ENCODE measurements around the gene ARFGAP1.

ARFGAP1 gene

DNA sequence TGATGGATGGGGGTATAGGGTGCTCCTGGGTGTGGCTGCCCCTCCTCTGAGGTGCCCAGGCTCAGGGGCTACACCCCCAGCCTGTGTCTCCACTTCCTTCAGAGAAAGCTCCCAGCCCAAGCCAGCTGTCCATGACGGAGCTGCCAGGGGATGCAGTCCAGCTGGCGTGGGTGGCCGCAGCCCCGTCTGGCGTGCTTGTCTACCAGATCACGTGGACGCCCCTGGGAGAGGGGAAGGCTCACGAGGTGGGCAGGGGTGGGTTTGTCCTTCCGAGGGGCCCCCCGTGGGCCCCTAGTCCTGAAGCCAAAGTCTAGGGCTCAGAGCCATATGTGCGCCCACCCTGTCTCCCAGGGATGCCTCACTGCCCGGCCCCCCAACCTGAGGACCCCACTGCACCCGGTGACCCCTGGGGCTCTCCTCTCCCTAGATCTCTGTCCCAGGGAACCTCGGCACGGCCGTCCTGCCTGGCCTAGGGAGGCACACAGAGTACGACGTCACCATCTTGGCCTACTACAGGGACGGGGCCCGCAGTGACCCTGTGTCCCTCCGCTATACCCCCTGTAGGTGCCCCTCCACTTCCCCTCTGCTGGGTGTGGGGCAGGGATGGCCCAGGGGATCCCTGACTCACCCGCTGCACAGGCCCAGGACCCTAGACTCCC, 40.2 kb downstream of the ARFGAP1 start:
- FAIRE-seq (no peak), DNase-seq (ENCODE audit: insufficient read length, low spot score) (no peak)

DNA sequence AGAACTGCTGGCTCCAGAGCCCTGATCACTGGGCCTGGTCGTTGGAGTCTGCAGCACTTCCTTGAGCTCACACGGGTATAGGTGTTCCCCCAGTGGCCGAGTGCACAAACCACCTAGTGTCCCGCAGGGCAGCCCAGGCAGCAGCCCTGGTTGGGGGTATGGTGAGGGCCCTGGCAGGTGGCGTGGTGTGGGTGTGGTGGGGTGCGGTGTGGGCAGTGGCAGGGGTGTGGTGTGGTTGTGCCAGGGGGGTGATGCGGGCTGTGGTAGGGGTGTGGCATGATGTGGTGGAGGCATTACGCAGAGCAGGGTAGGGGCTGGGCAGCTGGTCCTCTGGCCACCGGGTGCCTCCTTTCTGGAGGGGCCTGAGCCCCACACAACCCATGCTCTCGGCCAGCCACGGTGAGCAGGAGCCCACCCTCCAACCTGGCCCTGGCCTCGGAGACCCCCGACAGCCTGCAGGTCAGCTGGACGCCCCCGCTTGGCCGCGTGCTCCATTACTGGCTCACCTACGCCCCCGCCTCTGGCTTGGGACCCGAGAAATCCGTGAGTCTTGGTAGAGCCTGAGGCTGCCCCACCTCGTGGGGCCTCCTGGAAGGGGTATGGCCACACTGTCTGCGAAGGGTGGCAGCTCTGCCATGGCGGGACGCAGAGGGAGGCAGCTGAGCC, 40.9 kb downstream of the ARFGAP1 start:
- DNase-seq (ENCODE audit: insufficient read length, low spot score) (no peak), FAIRE-seq (no peak)
- no peak for TF ChIP-seq POU2F2 (IDR thresholded peaks at IDR 0.05; ENCODE audit: low read depth, low read length)
- no peak for TF ChIP-seq POLR2A (IDR thresholded peaks at IDR 0.05; ENCODE audit: low read depth, low read length)
- TF ChIP-seq POLR2AphosphoS5 (IDR thresholded peaks at IDR 0.05; ENCODE audit: low read depth, low read length) = no peak
- TF ChIP-seq PAX5 (IDR thresholded peaks at IDR 0.05; ENCODE audit: insufficient read depth, low read length, severe bottlenecking) = no peak
- no peak for TF ChIP-seq SPI1 (IDR thresholded peaks at IDR 0.05; ENCODE audit: low read depth, low read length)
- no peak for TF ChIP-seq TAF1 (IDR thresholded peaks at IDR 0.05; ENCODE audit: low read depth, low read length)

More for the DNA sequence above, 40.2 kb downstream of the ARFGAP1 start:
- TF ChIP-seq POLR2AphosphoS5 (IDR thresholded peaks at IDR 0.05; ENCODE audit: low read depth, low read length) (no peak), PAX5 (IDR thresholded peaks at IDR 0.05; ENCODE audit: insufficient read depth, low read length, severe bottlenecking) (no peak), TAF1 (IDR thresholded peaks at IDR 0.05; ENCODE audit: low read depth, low read length) (no peak), POU2F2 (IDR thresholded peaks at IDR 0.05; ENCODE audit: low read depth, low read length) (no peak), SPI1 (IDR thresholded peaks at IDR 0.05; ENCODE audit: low read depth, low read length) (no peak), POLR2A (IDR thresholded peaks at IDR 0.05; ENCODE audit: low read depth, low read length) (no peak)

DNA sequence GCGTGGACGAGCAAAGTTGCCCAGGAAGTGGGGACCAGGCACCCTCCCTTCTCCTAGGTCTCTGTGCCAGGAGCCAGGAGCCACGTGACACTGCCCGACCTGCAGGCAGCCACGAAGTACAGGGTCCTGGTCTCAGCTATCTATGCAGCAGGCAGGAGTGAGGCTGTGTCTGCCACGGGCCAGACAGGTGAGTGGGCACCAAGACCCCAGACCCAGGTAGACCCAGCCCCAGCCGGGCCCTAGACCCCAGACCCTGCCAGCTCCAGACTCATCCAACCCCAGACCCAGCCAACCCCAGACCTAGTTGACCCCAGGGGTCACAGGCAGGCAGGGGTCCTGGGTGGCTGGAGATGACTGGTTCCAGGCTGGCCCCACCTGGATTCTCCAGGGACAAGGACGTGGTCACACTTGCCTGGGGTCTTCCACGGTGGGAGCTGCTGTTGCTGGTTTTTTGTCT, 41.4 kb downstream of the ARFGAP1 start:
- no peak for FAIRE-seq
- TF ChIP-seq PAX5 (IDR thresholded peaks at IDR 0.05; ENCODE audit: insufficient read depth, low read length, severe bottlenecking) (no peak), POLR2A (IDR thresholded peaks at IDR 0.05; ENCODE audit: low read depth, low read length) (no peak), TAF1 (IDR thresholded peaks at IDR 0.05; ENCODE audit: low read depth, low read length) (no peak), SPI1 (IDR thresholded peaks at IDR 0.05; ENCODE audit: low read depth, low read length) (no peak), POU2F2 (IDR thresholded peaks at IDR 0.05; ENCODE audit: low read depth, low read length) (no peak), POLR2AphosphoS5 (IDR thresholded peaks at IDR 0.05; ENCODE audit: low read depth, low read length) (no peak)

DNA sequence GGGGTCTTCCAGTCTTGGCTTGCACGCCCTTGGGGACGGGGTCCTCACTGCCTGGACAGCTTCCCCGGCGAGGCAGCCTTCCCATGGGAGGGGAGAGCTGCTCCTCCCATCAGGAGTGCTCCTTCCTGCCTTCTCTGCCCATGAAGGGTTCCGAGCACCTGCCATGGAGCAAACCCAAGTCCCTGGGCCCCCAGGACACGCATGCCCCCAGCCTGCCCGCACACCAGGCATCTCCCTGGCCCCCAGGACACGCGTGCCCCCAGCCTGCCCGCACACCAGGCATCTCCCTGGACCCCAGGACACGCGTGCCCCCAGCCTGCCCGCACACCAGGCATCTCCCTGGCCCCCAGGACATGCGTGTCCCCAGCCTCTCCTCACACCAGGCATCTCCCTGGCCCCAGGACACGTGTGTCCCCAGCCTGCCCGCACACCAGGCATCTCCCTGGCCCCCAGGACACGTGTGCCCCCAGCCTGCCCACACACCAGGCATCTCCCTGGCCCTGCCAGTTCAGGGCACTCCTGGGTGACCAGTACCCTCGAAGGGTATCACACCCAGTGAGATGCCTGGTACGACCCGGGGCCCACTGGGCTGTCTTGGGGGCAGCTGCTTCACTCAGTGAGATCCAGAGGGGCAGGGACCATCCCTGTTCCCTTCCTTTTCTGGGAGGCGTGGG, 42.1 kb downstream of the ARFGAP1 start:
- FAIRE-seq = no peak
- TF ChIP-seq TAF1 (IDR thresholded peaks at IDR 0.05; ENCODE audit: low read depth, low read length) (no peak), POLR2AphosphoS5 (IDR thresholded peaks at IDR 0.05; ENCODE audit: low read depth, low read length) (no peak), SPI1 (IDR thresholded peaks at IDR 0.05; ENCODE audit: low read depth, low read length) (no peak), POLR2A (IDR thresholded peaks at IDR 0.05; ENCODE audit: low read depth, low read length) (no peak), POU2F2 (IDR thresholded peaks at IDR 0.05; ENCODE audit: low read depth, low read length) (no peak), PAX5 (IDR thresholded peaks at IDR 0.05; ENCODE audit: insufficient read depth, low read length, severe bottlenecking) (no peak)
- no peak for DNase-seq (ENCODE audit: insufficient read length, low spot score)

More for the DNA sequence above, 41.4 kb downstream of the ARFGAP1 start:
- no peak for DNase-seq (ENCODE audit: insufficient read length, low spot score)

DNA sequence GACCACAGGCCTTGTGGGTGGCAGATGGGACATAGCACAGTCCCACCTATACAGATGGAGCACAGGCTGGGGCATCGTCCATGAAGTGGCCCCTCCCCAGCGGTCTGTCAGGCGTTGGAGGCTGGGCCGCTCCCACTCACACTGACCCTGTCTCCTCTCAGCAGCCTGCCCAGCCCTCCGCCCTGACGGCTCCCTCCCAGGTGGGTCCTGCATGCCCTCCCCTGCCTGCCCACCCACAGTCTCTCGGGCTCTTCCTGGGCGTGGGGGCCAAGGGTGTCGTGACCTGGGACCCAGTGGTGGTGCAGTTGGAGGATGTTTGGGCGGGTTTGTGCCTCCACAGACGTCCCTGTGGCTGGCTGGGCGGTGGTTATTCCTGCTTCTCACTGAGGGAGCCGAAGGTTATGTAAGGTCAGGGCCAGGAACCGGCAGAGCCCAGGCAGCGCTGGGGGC, 42.7 kb downstream of the ARFGAP1 start:
- no peak for FAIRE-seq
- TF ChIP-seq POU2F2 (IDR thresholded peaks at IDR 0.05; ENCODE audit: low read depth, low read length) (no peak), POLR2AphosphoS5 (IDR thresholded peaks at IDR 0.05; ENCODE audit: low read depth, low read length) (no peak), PAX5 (IDR thresholded peaks at IDR 0.05; ENCODE audit: insufficient read depth, low read length, severe bottlenecking) (no peak), TAF1 (IDR thresholded peaks at IDR 0.05; ENCODE audit: low read depth, low read length) (no peak), POLR2A (IDR thresholded peaks at IDR 0.05; ENCODE audit: low read depth, low read length) (no peak), SPI1 (IDR thresholded peaks at IDR 0.05; ENCODE audit: low read depth, low read length) (no peak)
- DNase-seq (ENCODE audit: insufficient read length, low spot score) = no peak

DNA sequence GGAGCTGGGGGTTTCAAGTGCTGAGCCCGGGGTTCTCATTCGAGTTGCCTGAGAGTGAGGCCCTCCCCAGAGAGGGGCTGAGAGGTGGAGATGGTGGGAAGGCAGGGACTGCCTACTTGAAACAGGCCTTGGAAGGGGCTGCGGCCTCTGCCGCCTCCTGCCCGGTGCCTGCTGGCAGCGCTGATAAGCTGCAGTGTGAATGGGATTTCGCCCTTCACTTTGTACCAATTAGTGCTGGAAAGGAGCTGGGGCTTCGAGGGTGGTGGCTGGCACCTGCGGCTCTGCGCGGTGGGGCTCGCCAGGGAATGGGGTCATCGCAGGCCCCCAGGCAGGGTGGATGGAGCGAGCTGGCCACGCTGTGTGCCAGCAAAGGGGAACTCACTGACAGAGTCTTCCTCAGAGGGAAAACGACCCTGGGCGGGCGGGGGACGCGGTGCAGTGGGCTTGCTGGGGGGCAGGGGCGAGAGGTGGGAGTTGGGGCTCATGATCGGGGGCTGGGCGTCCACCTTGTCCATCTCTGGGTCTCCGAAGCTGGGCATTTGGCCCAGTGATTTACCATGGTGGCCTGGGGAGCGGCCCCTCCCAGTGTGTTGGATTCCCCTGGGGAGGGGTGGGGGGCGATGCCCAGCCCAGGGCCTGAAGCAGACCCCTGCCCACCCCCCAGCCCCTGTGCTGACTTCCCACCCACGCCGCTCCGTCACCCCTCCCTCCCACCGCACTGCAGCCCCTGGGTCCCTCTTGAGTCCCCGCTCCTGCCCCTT, 43.3 kb downstream of the ARFGAP1 start:
- TF ChIP-seq PAX5 (IDR thresholded peaks at IDR 0.05; ENCODE audit: insufficient read depth, low read length, severe bottlenecking) (no peak), POU2F2 (IDR thresholded peaks at IDR 0.05; ENCODE audit: low read depth, low read length) (no peak), POLR2A (IDR thresholded peaks at IDR 0.05; ENCODE audit: low read depth, low read length) (no peak), TAF1 (IDR thresholded peaks at IDR 0.05; ENCODE audit: low read depth, low read length) (no peak)
- DNase-seq (ENCODE audit: insufficient read length, low spot score) (no peak), FAIRE-seq (no peak)

DNA sequence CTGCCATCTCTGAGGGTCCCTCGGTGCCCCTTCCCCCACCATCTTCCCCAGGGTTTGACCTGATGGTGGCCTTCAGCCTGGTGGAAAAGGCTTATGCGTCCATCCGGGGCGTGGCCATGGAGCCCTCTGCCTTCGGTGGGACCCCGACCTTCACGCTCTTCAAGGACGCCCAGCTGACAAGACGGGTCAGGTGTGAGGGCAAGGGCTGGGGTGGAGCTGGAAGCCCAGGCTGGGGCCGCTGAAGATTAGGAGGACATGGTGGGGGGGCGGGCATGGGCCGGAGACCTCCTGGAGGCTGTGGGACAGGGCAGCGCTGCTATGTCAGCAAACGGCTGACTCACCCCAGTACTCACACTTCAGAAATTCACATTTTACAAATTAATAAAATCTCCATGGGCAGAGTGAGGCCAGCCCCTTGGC, 43.9 kb downstream of the ARFGAP1 start:
- no peak for DNase-seq (ENCODE audit: insufficient read length, low spot score)
- FAIRE-seq = no peak
- no peak for TF ChIP-seq PAX5 (IDR thresholded peaks at IDR 0.05; ENCODE audit: insufficient read depth, low read length, severe bottlenecking)
- TF ChIP-seq POLR2AphosphoS5 (IDR thresholded peaks at IDR 0.05; ENCODE audit: low read depth, low read length) = no peak
- no peak for TF ChIP-seq SPI1 (IDR thresholded peaks at IDR 0.05; ENCODE audit: low read depth, low read length)
- no peak for TF ChIP-seq POLR2A (IDR thresholded peaks at IDR 0.05; ENCODE audit: low read depth, low read length)
- TF ChIP-seq POU2F2 (IDR thresholded peaks at IDR 0.05; ENCODE audit: low read depth, low read length) = no peak

DNA sequence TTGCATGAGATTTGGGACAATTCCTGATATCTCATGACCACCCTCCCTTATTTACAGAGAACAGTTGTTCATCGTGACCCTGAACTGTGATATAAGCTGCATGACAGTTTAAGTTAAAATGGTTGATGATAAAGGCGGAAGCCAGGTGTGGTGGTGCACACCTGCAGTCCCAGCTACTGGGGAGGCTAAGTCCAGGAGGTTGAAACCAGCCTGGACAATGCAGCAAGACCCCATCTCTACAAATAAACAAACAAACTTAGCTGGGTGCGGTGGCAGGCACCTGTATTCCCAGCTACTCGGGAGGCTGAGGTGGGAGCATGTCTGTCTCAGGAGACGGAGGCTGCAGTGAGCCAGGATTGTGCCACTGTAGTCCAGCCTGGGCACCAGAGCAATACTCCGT, 44.4 kb downstream of the ARFGAP1 start:
- FAIRE-seq (no peak), DNase-seq (ENCODE audit: insufficient read length, low spot score) (no peak)
- TF ChIP-seq POU2F2 (IDR thresholded peaks at IDR 0.05; ENCODE audit: low read depth, low read length) = no peak
- no peak for TF ChIP-seq POLR2A (IDR thresholded peaks at IDR 0.05; ENCODE audit: low read depth, low read length)
- TF ChIP-seq PAX5 (IDR thresholded peaks at IDR 0.05; ENCODE audit: insufficient read depth, low read length, severe bottlenecking) = no peak
- no peak for TF ChIP-seq SPI1 (IDR thresholded peaks at IDR 0.05; ENCODE audit: low read depth, low read length)
- TF ChIP-seq POLR2AphosphoS5 (IDR thresholded peaks at IDR 0.05; ENCODE audit: low read depth, low read length) = no peak
- no peak for TF ChIP-seq TAF1 (IDR thresholded peaks at IDR 0.05; ENCODE audit: low read depth, low read length)

Measured in GM12891 (cell line).